Islet of Langerhans (tissue), 1 donor: ENCODE data around the gene MUS81.

ENCODE experiments used
- FAIRE-seq: peaks from one replicate; lab custom pipeline; 2011; peaks lifted over from hg19 to GRCh38; lab: Jason Lieb, UNC

MUS81 gene

DNA sequence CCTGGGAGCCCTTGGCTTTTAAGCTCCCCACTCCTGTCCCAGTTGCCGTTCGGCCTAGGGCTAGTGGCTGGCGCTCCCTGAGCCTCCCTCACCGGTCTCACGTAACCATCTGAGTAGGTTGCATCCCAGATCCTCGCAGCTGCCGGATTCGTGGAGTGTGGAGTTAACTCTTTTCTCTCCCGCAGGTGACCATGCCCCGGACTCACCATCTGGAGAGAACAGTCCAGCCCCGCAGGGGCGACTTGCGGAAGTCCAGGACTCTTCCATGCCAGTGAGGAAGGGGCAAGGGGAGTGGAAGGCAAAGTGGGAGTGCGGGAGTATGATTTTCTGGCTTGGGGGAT, 902 bp downstream of the MUS81 start:
- no peak for FAIRE-seq

DNA sequence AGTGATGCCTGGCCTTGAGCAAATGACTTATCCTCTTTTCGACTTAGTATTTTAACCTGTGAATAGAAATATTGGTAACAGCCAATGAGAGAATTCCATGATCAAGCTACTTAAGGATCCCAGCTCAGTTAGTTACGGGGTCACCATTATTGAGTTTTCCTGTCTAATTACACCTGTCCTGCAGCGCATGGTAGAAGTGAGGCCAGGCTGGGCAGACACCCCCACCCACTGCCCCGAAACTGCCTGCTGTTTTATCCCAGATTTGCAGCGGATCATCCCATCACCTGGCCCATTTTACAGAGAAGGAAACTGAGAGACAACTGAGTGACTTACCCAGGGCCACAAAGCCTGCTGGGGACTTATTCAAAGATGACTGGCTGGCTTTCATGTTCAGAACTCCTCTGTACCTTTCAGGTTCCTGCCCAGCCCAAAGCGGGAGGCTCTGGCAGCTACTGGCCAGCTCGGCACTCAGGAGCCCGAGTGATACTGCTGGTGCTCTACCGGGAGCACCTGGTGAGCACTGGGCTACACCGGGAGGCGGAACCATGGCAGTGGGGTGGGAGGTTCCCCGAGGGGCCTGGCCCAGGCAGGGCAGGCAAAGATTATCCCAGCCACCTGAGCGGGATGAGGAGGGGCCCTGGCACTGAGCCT, 1.4 kb downstream of the MUS81 start:
- no peak for FAIRE-seq

DNA sequence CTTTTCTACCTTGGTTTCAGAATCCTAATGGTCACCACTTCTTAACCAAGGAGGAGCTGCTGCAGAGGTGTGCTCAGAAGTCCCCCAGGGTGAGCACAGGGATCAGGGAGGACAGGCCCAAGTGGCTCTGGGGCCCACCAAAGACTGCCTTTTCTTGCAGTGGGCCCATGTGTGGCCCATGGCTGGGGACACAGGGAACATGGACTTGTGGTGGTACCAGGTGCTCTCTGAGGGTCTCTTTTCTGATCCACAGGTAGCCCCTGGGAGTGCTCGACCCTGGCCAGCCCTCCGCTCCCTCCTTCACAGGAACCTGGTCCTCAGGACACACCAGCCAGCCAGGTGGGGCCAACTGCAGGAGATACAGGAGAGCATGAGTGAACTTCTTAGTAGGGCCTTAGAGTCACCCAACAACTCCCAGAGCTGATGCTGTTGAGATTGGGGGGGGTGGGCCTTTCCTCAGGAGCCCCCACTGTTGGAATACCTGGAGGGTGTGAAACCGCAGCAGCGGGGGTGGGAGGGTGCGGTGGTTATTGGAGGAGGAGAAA, 2.0 kb downstream of the MUS81 start:
- FAIRE-seq: no peak

DNA sequence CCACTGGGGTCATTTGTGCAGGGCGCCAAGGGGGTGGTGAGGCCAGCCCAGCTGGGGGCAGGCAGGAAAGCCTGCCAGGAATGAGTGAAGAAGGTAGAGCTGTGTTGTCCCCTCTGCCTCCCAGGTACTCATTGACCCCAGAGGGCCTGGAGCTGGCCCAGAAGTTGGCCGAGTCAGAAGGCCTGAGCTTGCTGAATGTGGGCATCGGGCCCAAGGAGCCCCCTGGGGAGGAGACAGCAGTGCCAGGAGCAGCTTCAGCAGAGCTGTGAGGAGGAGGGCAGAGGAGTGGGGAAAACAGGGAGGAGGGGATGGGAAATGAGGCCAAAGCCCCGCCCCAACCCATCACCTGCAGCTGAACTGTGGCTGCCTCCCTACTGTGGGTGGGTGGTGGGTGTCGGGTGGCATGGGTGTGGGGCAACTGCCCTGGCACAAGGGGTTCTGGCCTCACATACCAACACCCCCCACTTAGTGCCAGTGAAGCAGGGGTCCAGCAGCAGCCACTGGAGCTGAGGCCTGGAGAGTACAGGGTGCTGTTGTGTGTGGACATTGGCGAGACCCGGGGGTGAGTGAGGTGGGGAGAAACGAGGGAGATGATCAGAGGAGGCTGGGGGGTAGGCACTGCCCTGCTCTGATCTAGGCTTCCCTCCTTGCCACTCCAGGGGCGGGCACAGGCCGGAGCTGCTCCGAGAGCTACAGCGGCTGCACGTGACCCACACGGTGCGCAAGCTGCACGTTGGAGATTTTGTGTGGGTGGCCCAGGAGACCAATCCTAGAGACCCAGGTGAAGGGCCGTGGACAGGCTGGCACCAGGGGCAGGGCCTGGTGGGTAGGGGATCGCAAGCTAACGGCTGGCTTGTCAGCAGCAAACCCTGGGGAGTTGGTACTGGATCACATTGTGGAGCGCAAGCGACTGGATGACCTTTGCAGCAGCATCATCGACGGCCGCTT, 3.0 kb downstream of the MUS81 start:
- no peak for FAIRE-seq

DNA sequence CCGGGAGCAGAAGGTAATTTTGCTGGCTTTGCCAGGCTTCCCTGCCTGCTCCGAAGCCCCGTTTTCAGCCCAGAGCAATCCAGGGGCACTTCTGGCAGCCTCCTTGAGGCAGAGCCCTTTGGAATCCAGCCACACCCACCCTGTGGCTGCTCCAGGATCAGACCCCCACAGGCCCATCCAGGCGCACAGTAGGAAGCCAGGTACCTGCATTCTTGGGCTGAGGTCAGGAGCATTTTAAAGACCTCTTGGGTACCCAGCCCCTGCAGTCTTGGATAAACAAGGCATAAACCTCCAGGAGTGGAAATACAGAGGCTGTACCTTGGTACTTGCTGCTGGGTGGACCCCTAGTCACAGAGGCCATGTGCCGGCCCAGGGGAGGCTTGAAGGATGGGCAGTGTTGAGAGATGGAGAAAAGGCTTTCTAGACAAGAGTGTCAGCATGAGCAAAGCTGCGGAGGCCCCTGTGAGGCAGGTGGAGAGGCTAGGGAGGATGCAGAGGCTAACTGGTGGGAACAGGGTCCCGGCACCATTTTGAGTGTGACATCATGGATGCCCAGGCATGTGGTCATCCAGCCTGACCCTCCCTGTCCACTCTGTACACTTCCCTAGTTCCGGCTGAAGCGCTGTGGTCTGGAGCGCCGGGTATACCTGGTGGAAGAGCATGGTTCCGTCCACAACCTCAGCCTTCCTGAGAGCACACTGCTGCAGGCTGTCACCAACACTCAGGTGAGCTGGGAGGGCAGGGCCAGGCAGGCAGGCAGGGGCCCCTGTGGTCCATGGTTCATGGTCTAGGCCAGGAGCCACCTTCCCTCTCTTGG, 3.9 kb downstream of the MUS81 start:
- FAIRE-seq: no peak

DNA sequence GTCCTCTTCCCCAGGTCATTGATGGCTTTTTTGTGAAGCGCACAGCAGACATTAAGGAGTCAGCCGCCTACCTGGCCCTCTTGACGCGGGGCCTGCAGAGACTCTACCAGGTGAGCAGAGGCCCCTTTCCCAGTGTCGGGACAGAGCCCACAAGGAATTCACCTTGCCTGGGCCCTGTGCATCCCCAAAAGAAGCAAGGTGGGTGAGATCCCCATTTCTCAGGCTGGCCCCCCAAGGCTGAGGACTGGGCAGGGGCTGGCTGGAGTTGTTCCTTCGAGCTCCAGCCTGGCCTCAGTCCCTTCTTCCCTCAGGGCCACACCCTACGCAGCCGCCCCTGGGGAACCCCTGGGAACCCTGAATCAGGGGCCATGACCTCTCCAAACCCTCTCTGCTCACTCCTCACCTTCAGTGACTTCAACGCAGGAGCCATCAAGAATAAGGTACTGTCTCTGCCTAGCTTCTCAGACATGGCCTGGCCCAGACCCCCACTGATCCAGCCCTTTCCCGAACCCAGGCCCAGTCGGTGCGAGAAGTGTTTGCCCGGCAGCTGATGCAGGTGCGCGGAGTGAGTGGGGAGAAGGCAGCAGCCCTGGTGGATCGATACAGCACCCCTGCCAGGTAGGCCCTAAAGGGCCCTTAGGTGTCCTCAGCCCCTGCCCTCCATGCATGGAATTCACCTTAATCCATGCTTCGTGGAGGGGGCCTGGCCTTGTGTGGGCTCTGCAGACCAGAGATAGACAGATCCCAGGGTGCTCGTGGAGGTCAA, 4.7 kb downstream of the MUS81 start:
- no peak for FAIRE-seq

DNA sequence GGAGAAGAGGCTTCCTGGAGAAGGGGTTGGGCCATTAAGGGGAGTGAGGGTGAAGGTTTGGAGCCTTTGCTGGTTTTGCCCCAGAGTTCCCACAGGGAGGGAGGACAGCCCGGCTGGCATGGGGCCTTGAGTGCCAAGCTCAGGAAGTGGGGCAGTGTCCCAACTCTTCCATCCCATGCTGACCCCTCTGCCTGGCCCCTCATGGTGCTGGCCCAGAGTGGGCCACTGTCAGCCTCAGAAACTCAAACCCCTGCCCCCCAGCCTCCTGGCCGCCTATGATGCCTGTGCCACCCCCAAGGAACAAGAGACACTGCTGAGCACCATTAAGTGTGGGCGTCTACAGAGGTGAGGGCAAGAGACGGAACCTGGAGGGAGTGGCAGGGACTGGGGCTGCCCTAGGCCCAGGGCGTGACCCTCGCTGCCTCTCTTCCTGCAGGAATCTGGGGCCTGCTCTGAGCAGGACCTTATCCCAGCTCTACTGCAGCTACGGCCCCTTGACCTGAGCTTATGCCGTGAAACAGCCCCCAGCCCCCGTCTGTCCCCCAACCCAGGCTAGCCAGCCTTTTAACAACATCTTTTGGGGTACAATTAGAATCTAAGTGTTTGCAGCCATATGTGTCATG, 5.4 kb downstream of the MUS81 start:
- FAIRE-seq: no peak

DNA sequence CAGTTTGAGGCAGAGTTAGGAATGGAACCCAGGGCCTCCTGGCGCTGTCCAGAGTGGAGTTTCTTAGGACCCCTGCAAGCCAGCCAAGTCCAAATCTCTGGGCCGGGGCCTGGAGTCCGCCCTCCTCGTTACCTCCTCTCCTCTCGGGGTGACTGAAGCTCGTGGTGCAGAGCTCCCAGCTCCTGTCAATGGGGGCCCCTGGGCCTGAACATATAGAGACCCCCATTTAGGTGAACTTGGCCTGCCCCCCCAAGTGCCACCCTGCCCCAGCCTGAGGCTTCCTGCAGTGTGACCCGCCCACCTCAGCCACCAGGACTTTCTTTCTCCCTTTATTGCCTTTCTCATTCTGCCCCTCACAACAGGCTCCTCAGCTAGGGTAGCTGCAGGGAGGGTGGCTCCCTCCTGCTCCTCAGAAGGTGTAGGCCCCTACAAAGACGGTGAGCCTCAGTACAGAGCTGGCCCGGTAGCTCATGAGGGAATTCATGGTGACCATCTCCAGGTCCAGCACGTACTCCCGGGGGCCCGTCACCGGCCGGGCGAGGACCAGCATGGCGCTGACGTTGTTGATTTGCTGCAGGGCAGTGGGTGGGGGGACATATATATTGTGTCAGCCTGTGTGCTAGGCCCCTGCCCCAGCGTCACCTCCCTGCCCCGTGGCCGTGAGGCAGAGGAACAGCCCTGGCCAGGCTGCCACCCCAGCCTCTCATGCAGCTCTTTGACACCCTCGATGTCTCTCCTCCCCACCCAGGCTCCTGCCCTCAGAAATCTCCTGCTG, 6.5 kb downstream of the MUS81 start:
- FAIRE-seq: no peak

DNA sequence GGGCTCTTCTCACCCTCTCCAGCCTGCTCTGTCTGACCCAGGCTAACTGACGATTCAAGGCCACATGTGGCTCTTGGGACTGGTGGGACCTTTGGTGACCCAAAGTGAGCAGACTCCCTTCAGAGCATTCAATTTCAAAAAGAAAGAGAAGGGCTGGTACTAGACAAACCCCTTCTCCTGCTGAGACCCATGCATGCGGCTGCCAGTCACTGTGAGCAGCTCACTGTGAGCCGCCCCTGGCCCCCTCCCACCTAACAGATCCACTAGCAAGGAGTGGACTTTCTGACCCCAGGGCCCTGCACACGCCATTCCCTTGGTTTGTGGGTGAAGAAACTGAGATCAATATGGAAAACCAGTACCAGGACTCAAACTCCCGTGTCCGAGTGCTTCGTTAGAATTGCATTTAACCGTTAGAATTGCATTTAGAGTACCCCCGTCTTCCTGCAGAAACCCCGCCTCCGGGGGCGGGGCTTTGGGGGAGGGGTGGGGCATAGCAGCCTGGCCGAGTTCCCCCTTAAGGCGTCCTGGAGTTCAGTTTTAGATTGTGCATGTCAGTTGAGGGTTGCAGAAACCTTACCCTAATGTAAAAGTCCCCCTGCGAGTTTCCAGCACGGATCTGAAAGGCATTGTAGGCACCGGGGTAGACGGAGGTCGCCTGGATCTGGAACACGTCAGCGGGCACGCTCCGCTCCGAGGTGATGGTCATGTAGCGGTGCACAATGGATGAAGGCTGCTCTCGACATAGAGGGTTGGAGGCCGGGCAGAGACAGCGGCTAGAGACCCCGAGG, 7.2 kb downstream of the MUS81 start:
- no peak for FAIRE-seq

DNA sequence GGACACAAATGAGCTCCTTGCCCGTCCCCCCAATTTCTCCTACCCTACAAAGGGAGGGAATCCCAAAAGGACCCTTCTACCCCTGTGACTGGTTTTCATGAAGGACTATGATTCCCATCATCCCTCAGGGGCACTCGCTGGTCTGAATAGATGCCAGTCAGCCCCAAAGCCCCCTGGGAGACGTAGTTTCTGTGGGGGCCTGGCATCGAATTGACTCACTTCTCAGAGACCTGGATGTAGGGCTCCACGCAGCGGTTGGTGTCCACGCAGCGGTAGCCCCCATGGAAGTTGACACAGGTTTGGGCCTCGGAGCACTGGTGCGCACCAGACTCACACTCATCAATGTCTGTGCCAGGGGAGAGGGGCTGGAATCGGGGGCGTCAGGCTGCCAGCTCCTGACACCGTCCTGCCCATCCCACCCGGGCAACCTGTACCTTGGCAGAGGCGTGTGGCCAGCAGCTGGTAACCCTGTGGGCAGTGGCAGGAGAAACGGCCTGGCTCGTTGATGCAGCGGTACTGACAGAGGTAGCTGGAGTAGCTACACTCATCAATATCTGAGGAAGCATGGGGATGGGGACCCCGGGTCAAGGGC, 7.9 kb downstream of the MUS81 start:
- FAIRE-seq: no peak

DNA sequence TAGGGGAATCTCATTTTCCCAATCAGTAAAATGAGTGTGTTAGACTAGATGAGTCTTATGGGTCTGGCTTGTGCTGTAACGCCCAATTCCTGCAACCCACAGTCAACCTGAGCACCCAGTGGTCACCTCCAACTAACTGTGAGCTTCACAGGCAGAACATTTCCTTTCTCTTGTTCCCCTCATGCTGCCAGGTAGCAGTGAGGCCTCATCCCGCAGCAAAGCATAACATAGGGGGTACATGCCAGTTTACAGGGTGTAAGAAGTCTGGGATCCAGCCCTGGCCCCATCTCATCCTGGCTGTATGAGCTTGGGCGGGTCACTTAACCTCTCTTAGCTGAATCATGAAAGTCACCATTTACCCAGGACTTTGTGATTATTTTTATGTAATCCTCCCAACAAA, 8.7 kb downstream of the MUS81 start:
- FAIRE-seq: no peak

DNA sequence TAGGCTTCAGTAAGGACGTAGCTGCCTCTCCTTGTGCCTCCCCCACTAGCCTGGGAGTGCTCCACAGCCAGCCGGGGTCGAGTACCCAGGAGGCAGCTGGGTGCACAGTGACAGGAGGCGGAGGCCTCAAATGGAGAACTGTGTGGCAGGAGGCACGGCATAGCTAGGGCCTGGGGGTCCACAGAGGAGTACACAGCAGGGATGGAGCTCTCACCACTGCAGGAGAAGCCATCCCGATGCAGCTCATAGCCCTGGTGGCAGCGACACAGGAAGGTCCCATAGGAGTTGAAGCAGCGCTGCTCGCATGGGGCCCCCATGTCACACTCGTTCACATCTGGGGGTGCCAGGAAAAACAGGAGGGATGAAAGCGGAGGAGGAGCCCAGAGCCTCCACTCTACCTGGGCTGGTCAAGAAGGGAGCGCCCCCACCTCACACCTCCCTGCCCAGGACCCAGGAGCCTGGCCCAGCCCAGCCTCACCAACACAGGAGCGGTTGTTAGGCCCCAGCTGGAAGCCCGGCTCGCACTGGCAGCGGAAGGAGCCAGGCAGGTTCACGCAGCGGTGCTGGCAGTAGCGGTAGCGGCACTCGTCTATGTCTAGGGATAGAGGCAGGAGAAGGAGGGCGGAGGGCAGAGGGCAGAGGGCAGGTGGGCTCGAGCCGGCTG, 9.5 kb downstream of the MUS81 start:
- no peak for FAIRE-seq

DNA sequence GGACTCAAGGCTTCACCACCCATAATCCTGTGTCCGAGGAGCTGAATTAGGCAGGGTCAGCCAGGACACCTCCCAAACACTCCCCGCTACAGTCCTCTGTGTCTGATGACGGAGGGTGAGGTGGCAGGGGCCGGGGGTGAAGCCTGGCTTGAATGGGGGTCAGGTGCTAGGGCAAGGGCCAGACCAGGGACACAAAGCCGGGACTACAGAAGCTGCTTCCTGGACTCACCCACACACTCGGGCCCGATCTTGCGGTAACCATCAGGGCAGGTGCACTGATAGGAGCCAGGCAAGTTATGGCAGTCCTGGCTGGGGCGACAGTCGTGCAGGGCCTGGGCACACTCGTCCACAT, 10.1 kb downstream of the MUS81 start:
- no peak for FAIRE-seq

DNA sequence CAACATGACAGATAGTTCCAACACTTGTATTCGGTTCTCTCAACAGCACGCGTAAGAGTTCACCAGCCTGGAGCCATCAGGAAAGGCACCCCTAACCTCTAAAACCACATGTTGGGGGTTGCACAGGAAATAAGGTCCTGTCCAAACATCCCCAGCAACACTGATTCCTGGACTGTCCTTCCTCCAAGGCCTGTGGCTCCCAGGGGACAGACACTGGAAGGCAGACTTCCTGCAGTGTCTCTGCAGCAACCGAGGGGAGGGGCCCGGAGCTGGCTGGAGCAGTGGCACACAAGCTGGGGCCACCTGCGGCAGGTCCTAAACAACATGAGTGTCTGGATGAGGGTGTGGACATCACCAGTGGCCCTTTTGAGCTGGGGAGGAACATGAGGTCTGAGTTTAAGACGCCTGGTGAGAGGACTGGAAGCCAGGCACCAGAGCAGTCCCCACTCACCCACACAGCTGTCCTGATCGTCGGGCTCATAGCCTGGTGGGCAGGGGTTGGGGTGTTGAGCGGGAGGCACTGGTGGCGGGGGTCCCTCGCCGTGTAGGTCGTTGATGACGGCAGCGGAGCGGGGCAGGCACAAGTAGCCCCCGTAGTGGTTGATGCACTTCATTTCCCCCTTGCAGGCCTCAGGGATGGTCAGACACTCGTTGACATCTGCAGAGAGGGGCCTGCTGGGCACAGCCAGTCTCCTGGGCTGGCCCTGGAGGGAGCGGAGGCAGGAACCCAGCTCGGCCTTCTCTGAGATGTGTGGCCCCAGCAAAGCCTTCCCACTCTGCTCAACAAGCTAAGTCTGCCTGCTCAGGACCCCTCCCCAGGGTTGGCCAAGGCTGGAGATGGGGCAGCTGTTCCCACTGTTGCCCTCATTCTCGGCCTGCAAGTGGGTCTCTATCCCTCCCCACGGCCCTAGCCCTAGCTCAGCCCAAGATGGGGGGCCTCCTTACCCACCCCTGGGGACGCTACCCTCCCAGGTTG, 10.8 kb downstream of the MUS81 start:
- no peak for FAIRE-seq

DNA sequence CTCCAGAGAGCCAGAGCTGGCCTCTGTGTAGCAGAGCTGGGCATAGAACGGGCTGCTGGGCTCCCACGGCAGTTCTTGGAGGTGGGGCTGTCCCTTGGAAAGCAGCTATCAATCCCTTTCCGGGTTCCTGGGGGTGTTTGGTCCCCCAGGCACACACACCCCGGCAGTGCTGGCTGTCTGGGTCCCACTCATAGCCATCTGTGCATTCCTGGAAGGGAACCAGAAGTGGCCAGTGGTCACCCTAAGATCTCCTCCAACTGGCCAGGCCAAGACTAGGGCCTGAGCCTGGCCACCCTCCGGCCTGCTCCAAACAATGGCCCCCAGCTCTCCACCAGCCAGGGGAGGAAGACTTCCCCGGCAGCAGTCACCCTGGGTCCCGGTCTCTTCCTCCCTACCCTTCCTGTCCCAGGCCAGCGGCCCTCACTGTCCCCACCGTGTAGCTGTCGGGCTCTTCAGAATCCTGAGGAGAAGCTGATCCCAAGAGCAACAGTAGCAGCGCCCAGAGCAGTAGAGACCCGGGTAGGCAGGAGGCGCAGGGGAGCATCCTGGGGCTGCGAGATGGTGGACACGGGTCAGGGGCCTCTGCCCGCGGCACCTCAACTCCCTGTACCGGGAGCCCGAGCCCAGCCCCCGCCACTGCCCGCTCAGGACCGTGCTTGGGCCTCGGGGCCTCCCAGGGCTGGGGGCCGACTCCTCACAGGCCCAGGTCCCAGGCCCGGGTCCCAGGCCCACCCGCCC, 11.7 kb downstream of the MUS81 start:
- no peak for FAIRE-seq

DNA sequence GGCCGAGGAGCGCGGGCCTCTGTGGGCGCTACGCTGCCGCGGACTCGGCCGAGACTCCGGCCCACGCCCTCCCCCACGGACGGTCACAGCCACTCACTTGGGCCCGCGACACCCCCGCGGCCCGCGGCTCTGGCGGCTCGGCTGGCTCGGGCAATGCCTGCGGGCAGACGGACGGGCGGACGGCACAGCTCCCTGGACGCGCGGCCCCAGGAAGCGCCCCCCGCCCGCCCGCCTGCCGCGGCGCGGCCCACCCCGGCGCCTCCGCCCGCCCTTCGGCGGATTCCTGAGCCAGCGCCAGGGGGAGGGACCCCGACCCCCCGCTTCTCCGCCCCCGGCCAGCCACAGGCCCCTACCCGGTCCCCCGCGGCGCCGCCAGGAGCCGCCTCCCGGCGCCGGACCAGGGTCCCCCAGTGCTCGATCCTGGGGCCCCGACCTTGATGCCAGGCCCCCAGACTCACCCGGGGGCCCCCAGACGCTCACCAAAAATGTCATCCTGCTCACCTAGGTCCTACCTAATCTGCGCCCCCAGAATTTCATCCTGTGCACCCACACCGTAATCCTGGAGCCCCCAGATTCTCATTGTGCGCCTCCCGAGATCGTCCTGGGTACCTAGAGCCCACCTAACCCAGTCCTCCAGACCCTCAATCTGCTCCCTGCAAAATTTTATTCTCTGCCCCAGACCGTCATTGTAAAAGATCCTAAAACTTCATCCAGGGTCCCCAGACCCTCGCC, 12.5 kb downstream of the MUS81 start, which contains the start of gene EFEMP2:
EFEMP2 (minus strand) TSS at position 215 of the 732 bp plus-strand sequence. CDS start 446 bp downstream, outside the sequence.
- no peak for FAIRE-seq
